H1 (cell line): ENCODE results near the gene SRSF12. TPM values are rescaled to one million over a fixed set of nuclear protein-coding genes. Genes with fewer than 3 reads are reported as not detected.

Source experiments
- BCL11A ChIP-seq, 2 experiments: IDR thresholded peaks; one replicate each; pipeline ENCODE4 v1.6.1; 2011; ENCODE audit warnings: low read depth in 2 of 2, low read length in 2 of 2, mild to moderate bottlenecking in 2 of 2
- HDAC6 ChIP-seq: IDR thresholded peaks from one replicate; pipeline ENCODE4 v1.7.1; 2012; ENCODE audit warnings: low read depth, mild to moderate bottlenecking, inconsistent platforms, low read length, moderate library complexity
- RBBP5 ChIP-seq: IDR thresholded peaks from 2 replicates; pipeline ENCODE4 v1.7.1; 2012; ENCODE audit warnings: low read depth, mild to moderate bottlenecking, inconsistent platforms, low read length, moderate library complexity, borderline replicate concordance
- SRF ChIP-seq: IDR thresholded peaks from 2 replicates; pipeline ENCODE4 v1.6.1; 2011; ENCODE audit warnings: mild to moderate bottlenecking, low read depth, low read length, moderate library complexity
- polyA plus RNA-seq, 7 experiments: library from polyadenylated mRNA; depleted of rRNA in 3 of 7; stranded (reverse) in 5 of 7; unstranded in 2 of 7; fragments of >200 nt in 5 of 7; fragments of 200-250 nt in 2 of 7; gene quantifications; 1 replicate in 5 of 7; 2 replicates in 1 of 7; 4 replicates in 1 of 7; pipeline versions ENCODE4 v1.2.1 to v1.2.3, GENCODE V29; 2011 to 2013; ENCODE audit warnings: missing spikeins in 2 of 7, mixed read lengths in 2 of 7
- total RNA-seq: library from RNA; stranded (reverse); fragmentation: NEBNext Ultra II Directional; extraction: Animal tissue kit (Norgen Biotek cat#: 25700); gene quantifications from 2 replicates; pipeline ENCODE4 v1.2.1, GENCODE V29; 2021

SRSF12 gene
- total and polyA plus RNA-seq, 2 of the 8 experiments (the other 6 are each of a cell fraction or from before 2014, with no cell fraction given), result 2.6 to 4.2 TPM

DNA sequence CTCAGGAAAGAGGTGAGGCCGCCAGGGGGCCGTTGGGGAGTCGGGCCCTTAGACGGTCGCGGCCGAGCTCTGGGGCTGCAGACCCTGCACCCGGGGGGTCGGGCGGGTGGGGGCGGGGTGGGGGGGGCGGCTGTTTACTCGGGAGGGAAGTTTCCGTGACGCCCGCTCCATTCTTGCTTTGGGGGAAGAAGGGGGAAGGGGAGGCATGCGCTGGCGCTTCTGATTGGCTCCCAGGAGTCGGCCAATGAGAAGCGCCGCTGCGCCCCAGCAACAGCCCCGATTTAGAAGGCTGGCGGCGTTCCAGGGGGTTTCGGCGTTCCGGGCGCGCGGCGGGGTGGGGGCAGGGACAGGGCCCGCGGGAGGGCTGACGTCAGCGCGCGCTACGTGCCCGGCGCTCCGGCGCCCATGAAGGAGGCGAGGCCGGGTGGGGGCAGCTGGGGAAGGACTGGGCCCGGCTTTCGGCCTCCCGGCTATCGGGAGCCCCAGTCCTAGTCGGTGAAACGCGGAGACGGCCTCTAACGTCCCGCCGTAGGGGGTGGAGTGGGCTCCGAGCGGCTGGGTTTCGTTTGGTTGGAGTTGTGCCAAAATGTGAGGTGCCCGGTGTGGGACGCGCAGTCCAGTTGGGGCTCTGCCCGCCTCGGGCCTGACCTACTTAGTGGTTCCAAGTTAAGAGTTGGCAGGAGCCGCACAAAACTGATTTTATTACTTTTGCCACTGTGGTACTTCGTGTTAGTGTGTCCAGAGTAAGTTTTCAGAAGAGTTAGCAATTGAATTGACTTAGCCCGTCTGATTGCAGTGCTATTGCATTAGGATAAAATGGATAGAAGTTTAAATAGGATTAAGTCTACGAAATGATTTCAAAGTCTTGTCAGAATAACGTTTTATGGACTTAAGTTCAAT, 36.2 kb downstream of the SRSF12 start (continued):
- TF ChIP-seq HDAC6 (no peak), RBBP5 (peak; percentile 94; the same call in 1 of the 2 replicates), SRF (no peak), BCL11A (IDR thresholded peaks at IDR 0.05; ENCODE audit: low read depth in 2 of 2, low read length in 2 of 2) (no peak)
